EL (cell line): Measurements from ENCODE around the gene KCP.

Experiments used
- DNase-seq: peaks from one replicate; pipeline ENCODE4 v3.0.0-alpha.2; 2016

The KCP gene

GRCh38 chr7:128904381-128905197, 5.9 kb downstream of the KCP start:
- peak; percentile 52 for DNase-seq

DNA sequence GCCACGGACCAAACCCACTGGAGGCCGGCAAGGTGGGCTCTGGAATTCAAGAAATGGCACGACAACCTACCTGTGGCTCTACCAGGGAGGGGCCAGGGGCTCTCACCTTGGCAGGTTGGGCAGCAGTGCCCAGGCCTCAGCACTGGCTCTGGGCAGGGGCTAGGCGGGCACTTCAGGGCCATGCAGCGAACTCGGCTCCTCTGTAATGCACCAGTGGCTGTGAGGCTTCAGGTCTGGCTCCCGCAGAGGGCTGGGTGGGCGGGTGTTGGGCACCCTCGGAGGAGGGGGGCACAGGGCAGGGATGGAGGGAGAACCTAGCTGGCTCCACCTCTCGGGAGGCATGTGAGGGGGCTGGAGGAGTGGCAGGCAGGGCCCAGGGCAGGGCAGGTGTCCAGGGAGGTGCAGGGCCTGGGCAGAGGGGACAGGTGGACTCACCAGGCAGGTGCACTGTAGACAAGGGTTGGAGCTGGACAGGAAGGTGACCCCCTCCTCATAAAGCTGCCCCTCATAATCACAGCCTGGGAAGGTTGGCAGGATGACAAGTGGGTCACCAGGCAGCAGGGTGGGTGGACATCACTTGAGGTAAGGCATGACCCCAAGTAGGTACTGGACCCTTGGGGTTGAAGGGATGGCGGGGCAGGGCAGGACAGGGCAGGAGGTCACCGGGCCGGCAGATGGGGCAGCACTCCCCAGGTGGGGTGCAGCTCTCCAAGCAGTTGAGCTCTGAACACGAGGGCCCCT, 6.7 kb downstream of the KCP start:
- no peak for DNase-seq

GRCh38 chr7:128902761-128903585, 7.5 kb downstream of the KCP start:
- DNase-seq = peak; percentile 35

GRCh38 chr7:128900237-128900636, 10.3 kb downstream of the KCP start:
- no peak for DNase-seq

GRCh38 chr7:128899392-128899791, 11.1 kb downstream of the KCP start:
- no peak for DNase-seq

DNA sequence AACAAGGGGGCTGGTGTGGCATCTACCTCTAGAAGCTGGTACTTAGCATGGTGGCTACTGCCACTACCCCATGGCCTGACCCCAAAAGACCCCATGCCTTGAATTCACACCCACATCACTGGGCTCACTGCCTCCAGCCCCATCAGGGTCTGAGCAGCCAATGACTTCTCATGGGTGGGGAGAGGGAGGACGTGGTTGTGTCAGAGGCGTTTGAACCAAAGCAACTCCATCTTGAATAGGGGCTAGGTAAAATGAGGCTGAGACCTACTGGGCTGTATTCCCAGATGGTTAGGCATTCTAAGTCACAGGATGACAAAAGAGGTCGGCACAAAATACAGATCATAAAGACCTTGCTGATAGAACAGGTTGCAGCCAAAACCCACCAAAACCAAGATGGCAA, 15.2 kb downstream of the KCP start:
- no peak for DNase-seq

DNA sequence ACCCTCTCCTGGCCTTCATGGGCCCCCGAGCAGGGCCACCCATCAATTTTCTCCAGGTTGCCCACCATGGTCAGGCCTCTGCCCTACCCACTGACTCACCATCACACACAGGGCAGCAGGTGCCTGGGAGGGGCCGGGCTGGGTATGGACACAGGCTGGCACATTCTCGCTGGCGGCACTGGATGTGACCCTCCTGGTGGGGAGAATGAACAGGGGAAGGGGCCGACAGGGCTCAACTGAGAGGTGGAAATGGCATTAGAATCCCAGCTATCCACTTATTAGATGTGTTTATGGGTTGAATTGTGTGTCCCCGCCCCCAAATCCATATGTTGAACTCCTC, 16.4 kb downstream of the KCP start:
- no peak for DNase-seq

GRCh38 chr7:128893251-128894100, 17.0 kb downstream of the KCP start:
- no peak for DNase-seq

GRCh38 chr7:128892521-128893250, 17.8 kb downstream of the KCP start:
- no peak for DNase-seq

DNA sequence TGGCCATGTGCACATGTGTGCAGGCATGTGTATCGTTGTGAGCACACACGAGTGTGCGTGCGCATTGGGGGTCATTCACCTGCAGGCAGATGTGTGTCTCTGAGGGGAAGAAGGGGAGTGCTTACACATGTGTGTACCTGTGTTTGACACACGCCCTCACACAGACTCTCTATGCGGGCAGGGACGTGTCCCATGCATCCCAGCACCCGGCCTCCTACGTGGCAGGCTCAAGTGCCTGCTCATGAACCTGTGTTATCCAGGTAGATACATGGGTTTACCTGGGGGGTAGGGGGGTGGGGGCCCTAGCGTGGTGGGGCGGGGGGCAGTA, 18.6 kb downstream of the KCP start:
- DNase-seq = no peak

DNA sequence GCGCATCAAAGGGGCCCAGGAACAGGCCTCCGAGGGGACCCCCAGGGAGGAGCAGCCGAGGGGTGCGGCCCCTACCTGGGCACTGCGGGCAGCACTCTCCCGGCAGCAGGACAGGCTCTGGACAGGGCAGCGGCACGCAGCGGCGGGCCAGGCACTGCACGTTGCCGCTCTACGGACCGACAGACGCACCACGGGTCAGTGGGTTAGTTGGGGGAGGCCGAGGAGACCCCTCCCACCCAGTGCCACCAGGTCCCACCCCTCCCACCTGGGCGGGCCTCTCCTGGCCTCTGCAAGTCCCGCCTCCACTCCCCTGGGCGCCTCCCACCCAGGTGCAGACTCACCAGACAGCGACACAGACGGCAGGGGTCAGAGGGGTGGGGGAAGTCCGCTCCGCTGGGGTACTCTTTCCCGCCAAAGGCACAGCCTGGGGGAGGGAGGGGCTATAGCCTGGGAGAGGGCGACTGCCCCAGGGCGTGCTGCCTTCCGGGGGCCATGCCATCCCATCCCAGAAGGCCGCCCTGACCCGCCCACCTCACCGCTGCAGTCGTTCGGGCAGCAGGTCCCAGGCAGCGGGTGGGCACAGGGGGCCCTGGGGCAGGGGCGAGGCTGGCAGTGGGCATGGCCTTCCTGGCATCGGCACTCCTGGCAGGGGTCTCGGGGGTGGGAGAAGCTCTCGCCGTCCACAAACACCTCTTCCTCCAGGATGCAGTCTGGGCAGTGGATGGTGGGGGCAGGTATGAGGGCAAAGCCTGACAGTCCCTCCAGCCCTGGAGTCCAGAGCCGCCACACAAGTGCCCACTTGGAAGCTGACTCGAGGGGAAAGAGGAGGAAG, 19.2 kb downstream of the KCP start:
- DNase-seq = no peak

DNA sequence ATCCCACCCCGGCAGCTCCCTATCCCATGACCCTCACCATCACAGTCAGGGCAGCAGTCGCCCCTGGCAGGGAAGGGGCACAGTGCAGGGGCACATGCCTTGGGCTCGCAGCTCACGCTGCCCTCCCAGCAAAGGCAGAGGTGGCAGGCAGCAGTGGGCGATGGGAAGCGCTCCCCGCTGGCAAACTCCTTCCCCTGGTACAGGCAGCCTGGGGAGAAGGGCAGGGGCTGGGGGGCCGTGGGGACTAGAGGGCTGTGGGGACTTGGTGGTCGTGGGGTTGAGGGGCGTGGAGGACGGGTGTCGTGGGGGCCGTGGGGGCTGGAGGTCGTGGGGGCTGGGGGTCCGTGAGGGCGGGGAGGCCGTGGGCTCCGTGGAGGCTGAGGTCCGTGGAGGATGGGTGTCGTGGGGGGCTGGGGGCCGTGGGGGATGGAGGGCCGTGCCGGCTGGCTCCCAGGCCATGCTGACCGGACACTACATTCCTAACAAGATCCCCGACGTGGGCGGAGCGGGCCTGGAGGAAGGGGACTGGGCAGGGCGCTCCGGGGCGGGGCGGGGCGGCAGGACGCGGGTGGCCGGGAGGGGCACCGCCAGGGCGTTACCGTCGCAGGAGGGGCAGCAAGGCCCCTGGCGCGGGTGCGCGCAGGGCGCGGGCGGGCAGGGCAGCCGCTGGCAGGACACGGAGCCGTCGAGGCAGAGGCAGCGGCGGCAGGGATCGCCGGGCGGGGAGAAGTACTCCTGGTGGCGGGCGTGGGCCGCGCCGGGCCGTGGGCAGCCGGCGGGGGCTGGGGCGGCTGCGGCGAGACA, 20.0 kb downstream of the KCP start:
- no peak for DNase-seq

- DNase-seq = no peak
These were observed 21.4 kb downstream of the KCP start for GRCh38 chr7:128889121-128889520.

DNA sequence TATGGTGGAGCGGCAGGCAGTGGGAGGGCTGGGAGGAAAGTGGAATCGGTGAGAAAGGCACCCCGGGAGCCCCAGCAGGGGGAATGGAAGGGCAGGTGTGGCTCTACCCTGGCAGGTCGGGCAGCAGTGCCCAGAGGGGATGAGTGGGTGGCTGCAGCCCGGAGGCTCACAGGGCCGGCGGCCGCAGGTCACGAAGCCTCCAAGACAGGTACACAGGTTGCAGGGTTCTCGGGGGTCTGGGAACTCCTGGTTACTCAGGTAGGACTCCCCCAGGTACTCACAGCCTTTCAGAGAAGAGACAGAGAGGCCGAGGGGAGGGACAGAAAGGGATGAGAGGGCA, 21.8 kb downstream of the KCP start:
- no peak for DNase-seq

- no peak for DNase-seq
These were observed 22.3 kb downstream of the KCP start for GRCh38 chr7:128888039-128888755.

DNA sequence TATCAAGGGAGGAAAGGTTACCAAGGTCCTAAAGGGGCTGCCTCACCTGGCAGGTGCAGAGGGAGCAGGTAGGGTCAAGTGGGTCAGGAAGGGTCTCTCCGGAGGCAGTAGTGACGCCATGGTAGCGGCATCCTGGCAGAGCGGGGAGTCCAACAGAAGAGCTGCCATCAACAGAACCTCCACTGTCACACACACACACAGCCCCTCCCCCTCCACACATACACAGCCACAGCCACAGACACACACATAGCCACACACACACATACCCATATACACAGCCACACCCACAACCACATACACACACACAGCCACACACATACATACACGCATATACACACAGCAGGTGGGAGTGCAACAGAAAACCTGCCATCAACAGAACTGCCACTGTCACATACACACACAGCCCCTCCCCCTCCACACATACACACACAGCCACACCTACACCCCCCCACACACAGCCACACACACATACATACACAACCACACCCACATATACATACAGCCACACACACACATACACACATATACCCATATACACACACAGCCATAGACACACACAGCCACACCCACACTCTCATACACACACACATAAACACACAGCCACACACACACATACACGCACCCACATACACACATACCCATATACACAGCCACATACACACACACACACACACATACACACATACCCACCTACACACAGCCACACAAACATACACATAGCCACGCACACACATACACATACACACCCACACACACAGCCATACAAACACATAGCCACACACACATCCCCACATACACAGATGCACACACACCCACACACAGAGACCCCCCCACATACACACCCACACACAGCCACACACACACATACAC, 23.1 kb downstream of the KCP start:
- no peak for DNase-seq

DNA sequence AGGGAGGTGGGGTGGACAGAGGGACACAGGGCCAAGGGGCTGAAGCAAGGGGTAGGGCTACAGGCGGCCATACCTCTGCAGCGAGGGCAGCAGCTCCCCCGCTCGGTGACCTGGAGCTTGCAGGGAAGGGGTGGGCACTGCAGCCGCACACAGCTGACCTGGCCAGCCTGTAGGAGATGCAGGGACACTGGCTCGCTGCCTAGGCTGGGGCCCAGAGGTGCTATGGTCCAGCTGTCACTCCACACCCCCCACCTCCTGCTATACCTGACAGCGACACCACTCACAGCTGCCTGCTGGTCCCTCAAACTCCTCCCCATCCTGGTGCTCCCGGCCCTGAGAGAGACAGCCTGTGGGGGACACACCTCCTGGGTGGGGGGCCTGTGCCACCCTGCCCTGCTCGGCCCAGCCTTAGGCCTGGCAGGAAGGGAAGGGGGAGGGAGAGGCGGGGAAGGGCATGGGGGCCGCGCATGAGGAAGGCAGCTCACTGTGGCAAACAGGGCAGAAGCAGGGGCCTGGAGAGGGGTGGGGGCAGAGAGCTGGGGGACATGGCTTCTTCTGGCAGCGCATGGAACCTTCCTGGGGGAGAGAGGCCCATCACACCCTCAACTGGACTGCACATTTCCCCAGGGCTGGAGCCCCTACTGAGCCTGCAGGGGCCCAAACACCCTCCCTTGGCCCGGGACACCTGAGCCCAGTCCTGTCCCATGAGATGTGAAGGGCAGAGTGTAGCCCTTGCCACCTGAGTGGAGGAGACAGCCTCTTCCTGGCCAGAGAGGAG, 23.9 kb downstream of the KCP start:
- no peak for DNase-seq
